ENCODE data around the gene EML4. TPM values are rescaled to one million over a fixed set of nuclear protein-coding genes. Genes with fewer than 3 reads are reported as not detected.

Gene EML4
- total and polyA plus RNA-seq, 4 donors = 22.6 to 85.8 (median 54.4) TPM

GRCh38 chr2:42328923-42329322 is 159.8 kb downstream of the EML4 start:
- Histone ChIP-seq H3K27me3 (ENCODE audit: control insufficient read depth in 3 of 3, insufficient read depth in 3 of 3, low read length in 2 of 3) (no peaks in the 10 kb centered on the region), H3K4me3 (no peak overlapping the region), H3K9me3 (ENCODE audit: control insufficient read depth in 4 of 4, insufficient read depth in 3 of 4, low read length in 3 of 4) (no peaks in the 10 kb centered on the region), H3K36me3 (ENCODE audit: control insufficient read depth in 4 of 4, insufficient read depth in 4 of 4, low read length in 4 of 4) (peaks cover 13 to 70% (median 22%) of the 10 kb centered on the region in 4 donors), H3K9ac (ENCODE audit: insufficient read depth in 1 of 2, low read length in 2 of 2) (no peak overlapping the region), H3K27ac (ENCODE audit: low read depth in 1 of 2, low read length in 1 of 2) (no peak overlapping the region), H3K4me1 (ENCODE audit: control insufficient read depth in 5 of 5, insufficient read depth in 5 of 5, low read length in 5 of 5) (peaks cover 0 to 4% (median 0%) of the 10 kb centered on the region in 5 donors)
- DNase-seq (no peak), ATAC-seq (ENCODE audit: insufficient read depth, low FRiP score) (no peak)
- no peak for TF ChIP-seq CTCF (IDR thresholded peaks at IDR 0.05; ENCODE audit: control extremely low read depth, extremely low read depth)
- 93 to 94% methylated on average over 6 of the region's 6 CpGs for WGBS, 2 donors

DNA sequence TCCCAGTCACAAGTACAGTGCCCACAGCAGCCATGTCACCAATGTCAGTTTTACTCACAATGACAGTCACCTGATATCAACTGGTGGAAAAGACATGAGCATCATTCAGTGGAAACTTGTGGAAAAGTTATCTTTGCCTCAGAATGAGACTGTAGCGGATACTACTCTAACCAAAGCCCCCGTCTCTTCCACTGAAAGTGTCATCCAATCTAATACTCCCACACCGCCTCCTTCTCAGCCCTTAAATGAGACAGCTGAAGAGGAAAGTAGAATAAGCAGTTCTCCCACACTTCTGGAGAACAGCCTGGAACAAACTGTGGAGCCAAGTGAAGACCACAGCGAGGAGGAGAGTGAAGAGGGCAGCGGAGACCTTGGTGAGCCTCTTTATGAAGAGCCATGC is 160.6 kb downstream of the EML4 start:
- H3K4me1 ChIP-seq (ENCODE audit: control insufficient read depth in 5 of 5, insufficient read depth in 5 of 5, low read length in 5 of 5) = peaks cover 0 to 4% (median 0%) of the 10 kb centered on the region in 5 donors
- ATAC-seq (ENCODE audit: insufficient read depth, low FRiP score) (no peak), DNase-seq (no peak)
- no peak overlapping the region for H3K27ac ChIP-seq (ENCODE audit: low read depth in 1 of 2, low read length in 1 of 2)
- TF ChIP-seq CTCF (IDR thresholded peaks at IDR 0.05; ENCODE audit: control extremely low read depth, extremely low read depth) = no peak
- H3K9ac ChIP-seq (ENCODE audit: insufficient read depth in 1 of 2, low read length in 2 of 2) = no peak overlapping the region
- no peaks in the 10 kb centered on the region for H3K9me3 ChIP-seq (ENCODE audit: control insufficient read depth in 4 of 4, insufficient read depth in 3 of 4, low read length in 3 of 4)
- WGBS, 2 donors = 95 to 99% methylated on average over 5 of the region's 5 CpGs
- no peak overlapping the region for H3K4me3 ChIP-seq
- peaks cover 16 to 68% (median 19%) of the 10 kb centered on the region in 4 donors for H3K36me3 ChIP-seq (ENCODE audit: control insufficient read depth in 4 of 4, insufficient read depth in 4 of 4, low read length in 4 of 4)
- no peaks in the 10 kb centered on the region for H3K27me3 ChIP-seq (ENCODE audit: control insufficient read depth in 3 of 3, insufficient read depth in 3 of 3, low read length in 2 of 3)

DNA sequence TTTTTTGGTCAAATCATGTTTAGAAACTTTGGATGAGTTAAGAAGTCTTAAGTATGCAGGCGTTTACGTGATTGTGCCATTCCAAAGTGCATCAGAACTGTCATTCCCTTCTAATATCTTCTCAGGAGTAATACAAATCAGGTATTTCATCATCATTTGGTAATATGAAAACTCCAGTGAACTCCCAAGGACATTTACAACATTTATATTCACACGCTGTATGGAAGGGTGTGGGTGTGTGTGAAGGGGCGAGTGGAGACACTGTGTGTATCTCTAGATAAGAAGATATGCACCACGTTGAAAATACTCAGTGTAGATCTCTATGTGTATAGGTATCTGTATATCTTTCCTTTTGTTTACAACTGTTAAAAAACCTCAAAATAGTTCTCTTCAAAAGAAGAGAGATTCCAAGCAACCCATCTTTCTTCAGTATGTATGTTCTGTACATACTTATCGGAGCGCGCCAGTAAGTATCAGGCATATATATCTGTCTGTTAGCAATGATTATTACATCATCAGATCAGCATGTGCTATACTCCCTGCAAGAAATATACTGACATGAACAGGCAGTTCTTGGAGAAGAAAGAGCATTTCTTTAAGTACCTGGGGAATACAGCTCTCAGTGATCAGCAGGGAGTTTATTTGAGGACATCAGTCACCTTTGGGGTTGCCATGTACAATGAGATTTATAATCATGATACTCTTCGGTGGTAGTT is 162.6 kb downstream of the EML4 start:
- TF ChIP-seq CTCF (IDR thresholded peaks at IDR 0.05; ENCODE audit: control extremely low read depth, extremely low read depth) = no peak
- H3K9me3 ChIP-seq (ENCODE audit: control insufficient read depth in 4 of 4, insufficient read depth in 3 of 4, low read length in 3 of 4) = no peaks in the 10 kb centered on the region
- 88 to 90% methylated on average over 9 of the region's 9 CpGs for WGBS, 2 donors
- H3K4me3 ChIP-seq = no peak overlapping the region
- H3K9ac ChIP-seq (ENCODE audit: insufficient read depth in 1 of 2, low read length in 2 of 2) = no peak overlapping the region
- peaks cover 0 to 4% (median 0%) of the 10 kb centered on the region in 5 donors for H3K4me1 ChIP-seq (ENCODE audit: control insufficient read depth in 5 of 5, insufficient read depth in 5 of 5, low read length in 5 of 5)
- H3K27ac ChIP-seq (ENCODE audit: low read depth in 1 of 2, low read length in 1 of 2) = no peak overlapping the region
- ATAC-seq (ENCODE audit: insufficient read depth, low FRiP score) (no peak), DNase-seq (no peak)
- H3K27me3 ChIP-seq (ENCODE audit: control insufficient read depth in 3 of 3, insufficient read depth in 3 of 3, low read length in 2 of 3) = no peaks in the 10 kb centered on the region
- H3K36me3 ChIP-seq (ENCODE audit: control insufficient read depth in 4 of 4, insufficient read depth in 4 of 4, low read length in 4 of 4) = peaks cover 16 to 61% (median 21%) of the 10 kb centered on the region in 4 donors
